ENCODE data around the gene DNAJC1.

GRCh38 chr10:21953585-21954057 lies 49.9 kb downstream of the DNAJC1 start:
- TF ChIP-seq EZH2 (IDR thresholded peaks at IDR 0.05; ENCODE audit: insufficient read depth, low read length), result no peak
- peak; percentile 26 for TF ChIP-seq CTCF (IDR thresholded peaks at IDR 0.05; ENCODE audit: insufficient read depth, low read depth, low read length)

Data from astrocyte (in vitro differentiated cells and primary cell).